Left ventricle myocardium inferior (tissue), 1 donor: ENCODE data around the gene UBE2S. TPM values are rescaled to one million over a fixed set of nuclear protein-coding genes. Genes with fewer than 3 reads are reported as not detected.
A peak's percentile ranks its signal among the peaks of the same experiment; 100 is the strongest.

Experiments
- DNase-seq: peaks from one replicate; pipeline ENCODE4 v3.0.0-alpha.2; 2020
- H3K27ac ChIP-seq: fragments of 200-600 bp; replicated peaks from 2 replicates; pipeline ENCODE4 v1.8.0; 2021
- H3K27me3 ChIP-seq: fragments of 200-600 bp; 2 replicates; pipeline ENCODE4 v1.8.0; 2021; ENCODE audit warnings: low read depth
- H3K36me3 ChIP-seq: fragments of 200-600 bp; 2 replicates; pipeline ENCODE4 v1.8.0; 2021
- H3K4me1 ChIP-seq: fragments of 200-600 bp; 2 replicates; pipeline ENCODE4 v1.8.0; 2021
- H3K4me3 ChIP-seq: fragments of 200-600 bp; 2 replicates; pipeline ENCODE4 v1.8.0; 2021; ENCODE audit warnings: mild to moderate bottlenecking, moderate library complexity
- H3K9me3 ChIP-seq: fragments of 200-600 bp; replicated peaks from 2 replicates; pipeline ENCODE4 v1.8.0; 2021
- CTCF ChIP-seq: fragments of 200-600 bp; IDR thresholded peaks from 2 replicates; pipeline ENCODE4 v1.8.0; 2021; ENCODE audit warnings: antibody characterized with exemption, mild to moderate bottlenecking, borderline replicate concordance
- intact Hi-C: fragments of 100-400 bp; cut with micrococcal nuclease; formaldehyde crosslinking; loops from one replicate; pipeline ENCODE4 v1.11.0; 2022
- total RNA-seq: library from RNA; stranded (reverse); fragmentation: NEBNext Ultra II Directional; extraction: Animal tissue kit (Norgen Biotek cat#: 25700); gene quantifications from one replicate; pipeline ENCODE4 v1.2.1, GENCODE V29; 2021
- donor health status: DM: no; HTN: yes; CAD: no; lungs with severe emphysema.

UBE2S gene
- total RNA-seq, 1 donor from 2014 or later = 33.2 TPM

GRCh38 chr19:55382522-55383054, 25.0 kb downstream of the UBE2S start:
- Histone ChIP-seq H3K27me3 (peaks cover 4% of the 10 kb centered on the region), H3K27ac (no peak overlapping the region), H3K4me3 (peak overlapping the region; percentile 85), H3K9me3 (no peaks in the 10 kb centered on the region), H3K4me1 (peaks cover 40% of the 10 kb centered on the region), H3K36me3 (peaks cover 7% of the 10 kb centered on the region)
- no peak for DNase-seq
- TF ChIP-seq CTCF = no peak
- intact Hi-C loops = no loop called here

DNA sequence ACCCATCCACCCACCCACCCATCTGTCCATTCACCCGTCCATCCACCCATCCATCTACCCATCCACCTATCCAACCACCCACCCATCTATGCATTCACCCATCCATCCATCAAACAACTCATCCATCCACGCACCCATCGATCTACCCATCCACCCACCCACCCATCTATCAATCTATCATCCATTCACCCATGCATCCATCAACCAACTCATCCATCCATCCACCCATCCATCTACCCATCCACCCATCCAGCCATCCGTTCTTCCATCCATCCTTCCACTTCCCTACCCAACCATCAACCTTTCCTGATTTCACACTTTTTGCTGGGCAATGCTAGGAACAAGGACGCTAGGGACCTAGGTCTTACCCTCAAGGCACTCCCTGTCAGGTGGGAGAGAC, 25.6 kb downstream of the UBE2S start:
- Histone ChIP-seq H3K4me3 (no peak overlapping the region), H3K4me1 (peaks cover 37% of the 10 kb centered on the region), H3K9me3 (no peaks in the 10 kb centered on the region), H3K36me3 (peaks cover 1% of the 10 kb centered on the region), H3K27me3 (peaks cover 9% of the 10 kb centered on the region), H3K27ac (no peak overlapping the region)
- intact Hi-C loops = no loop called here
- DNase-seq = no peak
- TF ChIP-seq CTCF = no peak

- H3K9me3 ChIP-seq = no peaks in the 10 kb centered on the region
- H3K36me3 ChIP-seq = no peaks in the 10 kb centered on the region
- intact Hi-C loops = no loop called here
- no peak overlapping the region for H3K27ac ChIP-seq
- DNase-seq = no peak
- H3K4me1 ChIP-seq = peaks cover 20% of the 10 kb centered on the region
- no peak overlapping the region for H3K4me3 ChIP-seq
- peaks cover 34% of the 10 kb centered on the region for H3K27me3 ChIP-seq
- TF ChIP-seq CTCF = no peak
Measured at GRCh38 chr19:55379174-55379573, 28.4 kb downstream of the UBE2S start.

GRCh38 chr19:55377356-55378131, 30.0 kb downstream of the UBE2S start:
- H3K9me3 ChIP-seq = no peaks in the 10 kb centered on the region
- no peak for TF ChIP-seq CTCF
- peaks cover 15% of the 10 kb centered on the region for H3K4me1 ChIP-seq
- H3K36me3 ChIP-seq = no peaks in the 10 kb centered on the region
- no peak overlapping the region for H3K4me3 ChIP-seq
- DNase-seq = no peak
- intact Hi-C loops = no loop called here
- no peak overlapping the region for H3K27ac ChIP-seq
- peaks cover 49% of the 10 kb centered on the region for H3K27me3 ChIP-seq

DNA sequence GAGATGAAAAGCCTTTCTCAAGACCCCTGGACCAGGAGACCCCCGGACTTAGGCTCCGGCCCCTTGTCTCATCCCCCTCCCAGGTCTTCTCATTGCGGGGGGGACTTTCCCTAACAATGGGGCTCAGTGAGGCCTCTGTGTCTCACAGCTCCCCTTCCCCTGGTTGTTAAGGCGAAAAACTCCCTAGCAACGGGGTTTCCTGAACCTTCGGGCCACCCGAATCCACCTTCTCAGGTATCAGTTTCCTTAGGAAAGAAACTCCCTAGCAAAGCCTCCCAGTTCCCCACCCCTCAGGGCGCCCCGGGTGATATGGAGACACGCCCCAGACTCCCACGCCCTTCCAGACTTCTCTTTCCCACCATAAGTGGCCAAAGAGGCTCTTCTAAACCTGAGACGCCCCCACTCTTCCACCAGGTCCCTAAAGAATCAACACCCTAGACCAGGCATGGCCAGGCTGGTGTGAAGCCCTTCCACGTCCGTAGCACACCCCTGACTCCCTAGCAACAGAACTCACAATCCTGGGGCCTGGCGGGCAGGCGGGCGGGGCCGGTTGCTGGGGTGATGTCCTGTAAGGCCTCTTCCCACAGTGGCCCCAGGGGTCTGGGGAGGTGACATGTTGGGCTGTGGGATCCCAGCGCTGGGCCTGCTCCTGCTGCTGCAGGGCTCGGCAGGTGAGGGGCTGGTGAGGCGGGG, 31.2 kb downstream of the UBE2S start, which contains the start of gene TMEM190:
Gene TMEM190, plus strand, starts transcription at position 586 of the 693 bp plus-strand sequence. Its CDS starts 28 bp downstream, at position 614.
- no peak for TF ChIP-seq CTCF
- intact Hi-C loops = no loop called here
- no peak within 1 kb of the TSS for H3K4me3 ChIP-seq
- H3K36me3 ChIP-seq = no peaks in the 10 kb centered on the region
- H3K9me3 ChIP-seq = no peaks in the 10 kb centered on the region
- no peak for DNase-seq
- H3K27me3 ChIP-seq = peaks cover 60% of the 10 kb centered on the region
- no peak within 1 kb of the TSS for H3K27ac ChIP-seq
- H3K4me1 ChIP-seq = peaks cover 15% of the 10 kb centered on the region
